LNCAP (cell line): ENCODE measurements around the gene DTD1.

Source experiments
- CTCF ChIP-seq: fragments of 450-650 bp; IDR thresholded peaks from 2 replicates; pipeline ENCODE4 v1.5.1; 2017; ENCODE audit warnings: mild to moderate bottlenecking

DTD1 gene

GRCh38 chr20:18587665-18588573 lies at the start of gene DTD1:
TSS of gene DTD1 (plus strand) at chr20:18588054. CDS start at chr20:18588073, 19 bp downstream.
- peak; percentile 84 for TF ChIP-seq CTCF

- TF ChIP-seq CTCF: no peak
Measured at GRCh38 chr20:18541741-18542140, 46.1 kb upstream of the DTD1 start.

- no peak for TF ChIP-seq CTCF
Measured at GRCh38 chr20:18543216-18543615, 44.6 kb upstream of the DTD1 start.

- TF ChIP-seq CTCF: no peak
Measured at GRCh38 chr20:18543932-18544331, 43.9 kb upstream of the DTD1 start.

- no peak for TF ChIP-seq CTCF
Measured at GRCh38 chr20:18545566-18545965, 42.3 kb upstream of the DTD1 start.

GRCh38 chr20:18548465-18548864 lies 39.4 kb upstream of the DTD1 start:
- no peak for TF ChIP-seq CTCF

- no peak for TF ChIP-seq CTCF
Measured at GRCh38 chr20:18553746-18554145, 34.1 kb upstream of the DTD1 start.
